Neural progenitor cell (in vitro differentiated cells): ENCODE data around the gene RPS28. TPM values are rescaled to one million over a fixed set of nuclear protein-coding genes. Genes with fewer than 3 reads are reported as not detected.

ENCODE experiments used
- DNase-seq: peaks from one replicate; pipeline ENCODE4 v3.0.0-alpha.2; 2016; ENCODE audit warnings: low spot score
- H2AFZ ChIP-seq: fragments of 200-600 bp; sonication (generic); replicated peaks from 2 replicates; pipeline ENCODE4 v1.6.1; 2016; ENCODE audit warnings: antibody characterized with exemption
- H3F3A ChIP-seq: fragments of 200-600 bp; sonication (generic); 2 replicates; pipeline ENCODE4 v1.6.1; 2016; ENCODE audit warnings: antibody characterized with exemption, low read depth
- H3K27ac ChIP-seq: fragments of 200-600 bp; sonication (generic); 2 replicates; pipeline ENCODE4 v1.5.1; 2016; ENCODE audit warnings: mild to moderate bottlenecking
- H3K27me3 ChIP-seq: fragments of 200-600 bp; sonication (generic); 2 replicates; pipeline ENCODE4 v1.6.1; 2016; ENCODE audit warnings: mild to moderate bottlenecking, moderate library complexity
- H3K36me3 ChIP-seq: fragments of 200-600 bp; sonication (generic); 2 replicates; pipeline ENCODE4 v1.5.1; 2016
- H3K4me1 ChIP-seq: fragments of 200-600 bp; sonication (generic); 2 replicates; pipeline ENCODE4 v1.6.1; 2016; ENCODE audit warnings: mixed run types
- H3K4me2 ChIP-seq: fragments of 200-600 bp; sonication (generic); 2 replicates; pipeline ENCODE4 v1.6.1; 2016
- H3K4me3 ChIP-seq: fragments of 200-600 bp; sonication (generic); 2 replicates; pipeline ENCODE4 v1.5.1; 2016
- H3K79me2 ChIP-seq: fragments of 200-600 bp; sonication (generic); 2 replicates; pipeline ENCODE4 v1.6.1; 2016; ENCODE audit warnings: low read depth
- H3K9ac ChIP-seq: fragments of 200-600 bp; sonication (generic); 2 replicates; pipeline ENCODE4 v1.6.1; 2016
- H3K9me3 ChIP-seq: fragments of 200-600 bp; sonication (generic); 2 replicates; pipeline ENCODE4 v1.5.1; 2016; ENCODE audit warnings: low read depth
- H4K20me1 ChIP-seq: fragments of 200-600 bp; sonication (generic); 2 replicates; pipeline ENCODE4 v1.6.1; 2016; ENCODE audit warnings: low read depth
- H3K27ac Mint-ChIP-seq: 3 replicates; pipeline ENCODE4 v1.8.0; 2021; ENCODE audit warnings: mixed read lengths
- H3K27me3 Mint-ChIP-seq: 2 replicates; pipeline ENCODE4 v1.8.0; 2022; ENCODE audit warnings: low read depth, mild to moderate bottlenecking, inconsistent platforms, moderate library complexity, mixed read lengths; ENCODE audit not compliant: insufficient read depth
- H3K36me3 Mint-ChIP-seq: 3 replicates; pipeline ENCODE4 v1.8.0; 2021; ENCODE audit warnings: mixed read lengths
- H3K4me1 Mint-ChIP-seq: 3 replicates; pipeline ENCODE4 v1.8.0; 2021; ENCODE audit warnings: mixed read lengths
- H3K4me3 Mint-ChIP-seq: 3 replicates; pipeline ENCODE4 v1.8.0; 2021; ENCODE audit warnings: mild to moderate bottlenecking, moderate library complexity, mixed read lengths
- H3K9me3 Mint-ChIP-seq: 3 replicates; pipeline ENCODE4 v1.8.0; 2020; ENCODE audit warnings: mixed read lengths
- EZH2 ChIP-seq: fragments of 200-600 bp; sonication (generic); IDR thresholded peaks from 2 replicates; pipeline ENCODE4 v1.6.1; 2017; ENCODE audit warnings: antibody characterized with exemption, mild to moderate bottlenecking, moderate library complexity
- EZH2phosphoT487 ChIP-seq: fragments of 200-600 bp; sonication (generic); IDR thresholded peaks from 2 replicates; pipeline ENCODE4 v1.6.1; 2017; ENCODE audit warnings: antibody characterized with exemption
- total RNA-seq: library from RNA; depleted of rRNA; stranded (reverse); fragments of >200 nt; gene quantifications from 2 replicates; pipeline ENCODE4 v1.2.3, GENCODE V29; 2015; ENCODE audit warnings: low replicate concordance
- TF ChIP-seq, protein P1 (sequence below): fragments of 200-600 bp; sonication (generic); IDR thresholded peaks from 2 replicates; pipeline ENCODE4 v1.5.1; 2017; ENCODE audit warnings: antibody characterized with exemption, mild to moderate bottlenecking

The RPS28 gene
- total RNA-seq, 1 donor from 2014 or later = 296 TPM

DNA sequence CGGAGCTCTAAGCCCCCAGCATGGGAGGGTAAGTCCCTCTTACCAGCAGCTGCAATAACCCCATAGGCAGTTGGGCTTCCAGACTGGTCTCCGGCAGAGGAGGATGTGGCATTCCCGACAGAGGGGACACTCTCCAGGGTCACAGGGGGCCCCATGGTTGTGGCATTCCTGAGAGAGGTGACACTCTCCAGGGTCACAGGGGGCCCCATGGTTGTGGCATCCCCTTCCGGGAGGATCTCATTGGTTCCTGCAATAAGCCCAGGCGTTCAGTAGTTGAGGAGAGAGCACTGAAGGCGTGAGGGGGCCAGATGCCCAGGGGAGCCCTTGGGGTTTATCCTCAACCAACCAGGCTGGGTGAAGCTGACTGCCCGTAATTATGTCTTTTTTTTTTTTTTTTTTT is 18.6 kb upstream of the RPS28 start:
- Histone ChIP-seq H2AFZ (no peak overlapping the region), H3K4me1 (peaks cover 9% of the 10 kb centered on the region), H3K9ac (no peak overlapping the region), H3K4me3 (no peak overlapping the region), H3K27me3 (no peaks in the 10 kb centered on the region), H3K9me3 (no peaks in the 10 kb centered on the region), H3K4me2 (no peak overlapping the region), H3K36me3 (no peaks in the 10 kb centered on the region), H3K27ac (no peak overlapping the region), H3F3A (peaks cover 14% of the 10 kb centered on the region), H4K20me1 (peaks cover 10% of the 10 kb centered on the region), H3K79me2 (peaks cover 10% of the 10 kb centered on the region)
- Mint-ChIP-seq H3K9me3 (no peaks in the 10 kb centered on the region), H3K36me3 (no peaks in the 10 kb centered on the region), H3K27ac (no peak overlapping the region), H3K27me3 (peaks cover 10% of the 10 kb centered on the region), H3K4me1 (peaks cover 16% of the 10 kb centered on the region), H3K4me3 (no peak overlapping the region)
- no peak for DNase-seq
- no peak for TF ChIP-seq EZH2phosphoT487

DNA sequence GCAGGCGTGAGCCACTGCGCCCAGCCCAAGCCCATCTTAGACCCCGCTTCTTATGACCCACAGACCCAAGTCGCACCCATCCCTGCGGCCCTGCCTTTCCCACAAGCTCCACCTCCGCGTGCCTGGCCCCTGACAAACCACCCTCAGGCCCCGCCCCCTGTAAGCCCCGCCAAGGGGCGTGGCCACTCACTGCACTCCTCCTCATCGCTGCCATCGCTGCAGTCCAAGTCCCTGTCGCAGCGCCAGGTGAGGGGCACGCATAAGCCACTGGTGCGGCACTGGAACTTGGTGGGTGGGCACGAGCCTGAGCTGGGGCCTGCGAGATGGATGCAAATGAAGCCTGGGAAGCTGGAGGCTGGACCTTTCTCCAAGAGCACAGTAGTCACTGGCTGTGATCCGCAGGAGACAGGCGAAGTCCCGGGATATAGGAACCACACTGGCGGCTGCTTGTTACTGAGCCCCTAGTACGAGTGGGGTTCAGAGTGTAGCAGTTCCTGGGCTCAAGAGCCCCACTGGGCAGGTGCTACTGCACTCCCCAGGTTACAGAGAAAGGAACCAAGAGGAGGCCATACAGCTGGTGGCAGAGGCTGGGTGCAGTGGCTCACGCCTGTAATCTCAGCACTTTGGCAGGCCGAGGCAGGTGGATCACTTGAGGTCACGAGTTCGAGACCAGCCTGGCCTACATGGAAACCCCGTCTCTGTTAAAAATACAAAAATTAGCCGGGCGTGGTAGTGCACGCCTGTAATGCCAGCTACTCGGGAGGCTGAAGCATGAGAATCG is 16.3 kb upstream of the RPS28 start:
- Histone ChIP-seq H3K4me3 (no peak overlapping the region), H3K9ac (no peak overlapping the region), H2AFZ (no peak overlapping the region), H3K9me3 (no peaks in the 10 kb centered on the region), H3K36me3 (no peaks in the 10 kb centered on the region), H3K79me2 (peaks cover 12% of the 10 kb centered on the region), H3K27ac (no peak overlapping the region), H3K27me3 (no peaks in the 10 kb centered on the region), H3F3A (peaks cover 21% of the 10 kb centered on the region), H3K4me2 (peak overlapping the region; percentile 18), H3K4me1 (peaks cover 13% of the 10 kb centered on the region), H4K20me1 (peaks cover 10% of the 10 kb centered on the region)
- peak; percentile 86 for DNase-seq
- H3K36me3 Mint-ChIP-seq = no peaks in the 10 kb centered on the region
- TF ChIP-seq, protein P1, sequence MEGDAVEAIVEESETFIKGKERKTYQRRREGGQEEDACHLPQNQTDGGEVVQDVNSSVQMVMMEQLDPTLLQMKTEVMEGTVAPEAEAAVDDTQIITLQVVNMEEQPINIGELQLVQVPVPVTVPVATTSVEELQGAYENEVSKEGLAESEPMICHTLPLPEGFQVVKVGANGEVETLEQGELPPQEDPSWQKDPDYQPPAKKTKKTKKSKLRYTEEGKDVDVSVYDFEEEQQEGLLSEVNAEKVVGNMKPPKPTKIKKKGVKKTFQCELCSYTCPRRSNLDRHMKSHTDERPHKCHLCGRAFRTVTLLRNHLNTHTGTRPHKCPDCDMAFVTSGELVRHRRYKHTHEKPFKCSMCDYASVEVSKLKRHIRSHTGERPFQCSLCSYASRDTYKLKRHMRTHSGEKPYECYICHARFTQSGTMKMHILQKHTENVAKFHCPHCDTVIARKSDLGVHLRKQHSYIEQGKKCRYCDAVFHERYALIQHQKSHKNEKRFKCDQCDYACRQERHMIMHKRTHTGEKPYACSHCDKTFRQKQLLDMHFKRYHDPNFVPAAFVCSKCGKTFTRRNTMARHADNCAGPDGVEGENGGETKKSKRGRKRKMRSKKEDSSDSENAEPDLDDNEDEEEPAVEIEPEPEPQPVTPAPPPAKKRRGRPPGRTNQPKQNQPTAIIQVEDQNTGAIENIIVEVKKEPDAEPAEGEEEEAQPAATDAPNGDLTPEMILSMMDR = no peak
- TF ChIP-seq EZH2phosphoT487 (no peak), EZH2 (no peak)
- peak overlapping the region; percentile 33 for H3K4me3 Mint-ChIP-seq
- peaks cover 12% of the 10 kb centered on the region for H3K27me3 Mint-ChIP-seq
- H3K9me3 Mint-ChIP-seq = no peaks in the 10 kb centered on the region
- H3K27ac Mint-ChIP-seq = no peak overlapping the region
- peaks cover 24% of the 10 kb centered on the region for H3K4me1 Mint-ChIP-seq

DNA sequence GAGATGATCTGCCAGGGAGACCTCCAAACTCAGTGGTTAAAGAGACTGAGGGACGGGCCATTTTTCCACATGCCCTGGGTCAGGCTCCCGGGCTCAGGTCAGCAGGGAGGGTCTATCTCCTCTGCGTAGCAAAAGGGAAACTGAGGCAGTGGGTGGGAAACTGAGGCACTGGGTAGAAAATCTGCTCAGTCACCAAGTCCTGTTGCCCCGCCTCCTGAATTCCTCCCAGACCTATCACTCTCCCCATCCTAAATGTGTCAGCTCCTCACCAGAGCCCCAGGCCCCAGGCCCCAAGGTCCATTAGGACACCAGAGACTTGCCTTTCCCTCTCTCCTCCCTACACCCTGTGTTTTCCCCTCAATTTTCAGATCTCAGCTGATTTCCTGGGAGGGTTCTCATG is 15.5 kb upstream of the RPS28 start:
- H3K4me1 ChIP-seq = peaks cover 13% of the 10 kb centered on the region
- H3K4me1 Mint-ChIP-seq = peaks cover 24% of the 10 kb centered on the region
- H3K27ac Mint-ChIP-seq = no peak overlapping the region
- H3K4me2 ChIP-seq = no peak overlapping the region
- H4K20me1 ChIP-seq = peaks cover 10% of the 10 kb centered on the region
- no peak for TF ChIP-seq EZH2phosphoT487
- TF ChIP-seq, protein P1 = no peak
- TF ChIP-seq EZH2 = no peak
- no peaks in the 10 kb centered on the region for H3K36me3 ChIP-seq
- H3K27me3 Mint-ChIP-seq = peaks cover 12% of the 10 kb centered on the region
- H3K27ac ChIP-seq = no peak overlapping the region
- no peak overlapping the region for H3K9ac ChIP-seq
- H3K9me3 Mint-ChIP-seq = no peaks in the 10 kb centered on the region
- no peaks in the 10 kb centered on the region for H3K27me3 ChIP-seq
- H3K4me3 Mint-ChIP-seq = no peak overlapping the region
- no peaks in the 10 kb centered on the region for H3K36me3 Mint-ChIP-seq
- no peak for DNase-seq
- no peak overlapping the region for H3K4me3 ChIP-seq
- H3F3A ChIP-seq = peaks cover 21% of the 10 kb centered on the region
- no peak overlapping the region for H2AFZ ChIP-seq
- H3K9me3 ChIP-seq = no peaks in the 10 kb centered on the region
- peaks cover 12% of the 10 kb centered on the region for H3K79me2 ChIP-seq
